DOHH2 (cell line): ENCODE data around the gene SLCO3A1.

ENCODE experiments used
- H3F3A ChIP-seq: fragments of 200-600 bp; sonication (generic), shearing (Covaris generic); 2 replicates; pipeline ENCODE4 v1.6.0; 2016; ENCODE audit warnings: antibody characterized with exemption, mild to moderate bottlenecking; ENCODE audit not compliant: control insufficient read depth, insufficient read depth
- H3K27ac ChIP-seq: fragments of 200-600 bp; sonication (generic); 2 replicates; pipeline ENCODE4 v1.5.1; 2014; ENCODE audit warnings: low read depth, mild to moderate bottlenecking, low read length, moderate library complexity
- H3K27me3 ChIP-seq: fragments of 200-600 bp; sonication (generic); 2 replicates; pipeline ENCODE4 v1.6.1; 2014; ENCODE audit warnings: mild to moderate bottlenecking, low read length, mixed read lengths; ENCODE audit not compliant: control insufficient read depth
- H3K36me3 ChIP-seq: fragments of 200-600 bp; sonication (generic); 2 replicates; pipeline ENCODE4 v1.6.1; 2014; ENCODE audit warnings: mild to moderate bottlenecking, low read length, moderate library complexity, mixed read lengths; ENCODE audit not compliant: control insufficient read depth
- H3K4me1 ChIP-seq: fragments of 200-600 bp; sonication (generic); 2 replicates; pipeline ENCODE4 v1.6.1; 2014; ENCODE audit warnings: mild to moderate bottlenecking, low read length, mixed read lengths; ENCODE audit not compliant: control insufficient read depth
- H3K4me2 ChIP-seq: fragments of 200-600 bp; sonication (generic); 2 replicates; pipeline ENCODE4 v1.6.0; 2014; ENCODE audit warnings: mild to moderate bottlenecking, low read length, moderate library complexity
- H3K4me3 ChIP-seq: fragments of 200-600 bp; sonication (generic); 2 replicates; pipeline ENCODE4 v1.5.1; 2014; ENCODE audit warnings: mild to moderate bottlenecking, low read length, mixed read lengths
- H3K79me2 ChIP-seq: fragments of 200-600 bp; sonication (generic); 2 replicates; pipeline ENCODE4 v1.6.1; 2014; ENCODE audit warnings: mild to moderate bottlenecking, low read length, mixed read lengths; ENCODE audit not compliant: control insufficient read depth
- H3K9me2 ChIP-seq: fragments of 200-600 bp; sonication (generic); replicated peaks from 2 replicates; pipeline ENCODE4 v1.6.1; 2014; ENCODE audit warnings: mild to moderate bottlenecking, low read length, mixed read lengths; ENCODE audit not compliant: control insufficient read depth
- H3K9me3 ChIP-seq: fragments of 200-600 bp; sonication (generic); 2 replicates; pipeline ENCODE4 v1.6.1; 2014; ENCODE audit warnings: antibody characterized with exemption, low read length, mixed read lengths; ENCODE audit not compliant: control insufficient read depth, insufficient read depth
- H4K20me1 ChIP-seq: fragments of 200-600 bp; sonication (generic); 2 replicates; pipeline ENCODE4 v1.6.0; 2014; ENCODE audit warnings: low read depth, mild to moderate bottlenecking, antibody characterized with exemption, low read length, moderate library complexity; ENCODE audit not compliant: control insufficient read depth, insufficient read depth
- EZH2phosphoT487 ChIP-seq: fragments of 200-600 bp; sonication (generic); IDR thresholded peaks from 2 replicates; pipeline ENCODE4 v1.6.1; 2017; ENCODE audit warnings: borderline replicate concordance, mild to moderate bottlenecking, antibody characterized with exemption, low read length, moderate library complexity, mixed read lengths
- TF ChIP-seq, protein P1 (sequence below): fragments of 200-600 bp; sonication (generic); IDR thresholded peaks from one replicate; pipeline ENCODE4 v1.5.1; 2014; ENCODE audit warnings: antibody characterized with exemption, mild to moderate bottlenecking, low read depth, low read length; ENCODE audit not compliant: poor library complexity, severe bottlenecking

Gene SLCO3A1

DNA sequence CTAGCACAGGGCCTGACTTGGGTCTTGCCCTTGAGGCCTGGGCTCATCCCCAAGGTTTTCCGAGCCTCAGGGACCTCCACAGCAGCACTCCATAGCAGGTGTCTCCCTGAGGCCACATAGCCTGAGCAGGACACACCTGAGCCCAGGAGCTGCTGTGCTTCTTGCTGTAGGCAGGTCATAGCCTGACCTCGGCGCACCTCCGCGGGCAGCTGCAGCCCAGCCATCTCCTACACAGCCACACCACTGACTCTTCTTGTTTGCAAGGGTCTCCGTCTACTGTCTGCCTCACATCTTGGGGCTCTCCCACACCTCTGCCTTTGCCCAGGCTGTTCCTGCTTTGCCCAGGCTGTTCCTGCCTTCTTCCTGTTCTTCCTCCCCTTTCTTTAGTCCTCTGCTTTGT is 224.8 kb downstream of the SLCO3A1 start:
- H3K4me2 ChIP-seq, result no peak overlapping the region
- peaks cover 14% of the 10 kb centered on the region for H3K4me1 ChIP-seq
- H3K4me3 ChIP-seq, result no peak overlapping the region
- no peaks in the 10 kb centered on the region for H3K27me3 ChIP-seq
- no peaks in the 10 kb centered on the region for H3K79me2 ChIP-seq
- H3K9me3 ChIP-seq, result no peaks in the 10 kb centered on the region
- no peak overlapping the region for H3K27ac ChIP-seq
- no peak for TF ChIP-seq EZH2phosphoT487
- TF ChIP-seq, protein P1, sequence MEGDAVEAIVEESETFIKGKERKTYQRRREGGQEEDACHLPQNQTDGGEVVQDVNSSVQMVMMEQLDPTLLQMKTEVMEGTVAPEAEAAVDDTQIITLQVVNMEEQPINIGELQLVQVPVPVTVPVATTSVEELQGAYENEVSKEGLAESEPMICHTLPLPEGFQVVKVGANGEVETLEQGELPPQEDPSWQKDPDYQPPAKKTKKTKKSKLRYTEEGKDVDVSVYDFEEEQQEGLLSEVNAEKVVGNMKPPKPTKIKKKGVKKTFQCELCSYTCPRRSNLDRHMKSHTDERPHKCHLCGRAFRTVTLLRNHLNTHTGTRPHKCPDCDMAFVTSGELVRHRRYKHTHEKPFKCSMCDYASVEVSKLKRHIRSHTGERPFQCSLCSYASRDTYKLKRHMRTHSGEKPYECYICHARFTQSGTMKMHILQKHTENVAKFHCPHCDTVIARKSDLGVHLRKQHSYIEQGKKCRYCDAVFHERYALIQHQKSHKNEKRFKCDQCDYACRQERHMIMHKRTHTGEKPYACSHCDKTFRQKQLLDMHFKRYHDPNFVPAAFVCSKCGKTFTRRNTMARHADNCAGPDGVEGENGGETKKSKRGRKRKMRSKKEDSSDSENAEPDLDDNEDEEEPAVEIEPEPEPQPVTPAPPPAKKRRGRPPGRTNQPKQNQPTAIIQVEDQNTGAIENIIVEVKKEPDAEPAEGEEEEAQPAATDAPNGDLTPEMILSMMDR, result no peak
- peaks cover 19% of the 10 kb centered on the region; the same call in 1 of the 2 replicates for H4K20me1 ChIP-seq
- no peaks in the 10 kb centered on the region for H3K36me3 ChIP-seq
- H3F3A ChIP-seq, result no peaks in the 10 kb centered on the region
- no peaks in the 10 kb centered on the region for H3K9me2 ChIP-seq

DNA sequence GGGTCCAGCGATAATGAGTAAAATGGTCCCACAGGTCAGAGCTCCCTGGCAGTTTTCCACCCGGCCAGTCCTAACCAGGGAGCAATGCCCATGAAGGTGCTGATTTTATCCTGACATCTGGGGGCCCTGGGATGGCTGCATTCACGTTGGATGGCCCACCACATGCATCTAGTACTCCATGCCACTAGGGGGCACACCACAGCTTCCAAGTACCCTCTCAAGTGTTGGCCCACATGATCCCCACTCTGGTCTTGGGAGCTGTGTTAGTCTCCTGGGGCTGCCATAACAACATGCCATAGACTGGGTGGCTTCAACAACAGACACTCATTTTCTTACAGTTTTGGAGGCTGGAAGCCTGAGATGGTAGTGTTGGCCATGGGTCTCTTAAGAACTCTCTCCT is 225.5 kb downstream of the SLCO3A1 start:
- no peak overlapping the region for H3K4me3 ChIP-seq
- no peaks in the 10 kb centered on the region for H3K79me2 ChIP-seq
- no peaks in the 10 kb centered on the region for H3K36me3 ChIP-seq
- H3K27ac ChIP-seq, result no peak overlapping the region
- no peaks in the 10 kb centered on the region for H3K27me3 ChIP-seq
- H3K4me1 ChIP-seq, result peaks cover 14% of the 10 kb centered on the region
- H4K20me1 ChIP-seq, result peaks cover 19% of the 10 kb centered on the region; the same call in 1 of the 2 replicates
- TF ChIP-seq, protein P1, result peak; percentile 69
- TF ChIP-seq EZH2phosphoT487, result no peak
- no peaks in the 10 kb centered on the region for H3K9me2 ChIP-seq
- no peaks in the 10 kb centered on the region for H3F3A ChIP-seq
- H3K4me2 ChIP-seq, result no peak overlapping the region
- H3K9me3 ChIP-seq, result no peaks in the 10 kb centered on the region

DNA sequence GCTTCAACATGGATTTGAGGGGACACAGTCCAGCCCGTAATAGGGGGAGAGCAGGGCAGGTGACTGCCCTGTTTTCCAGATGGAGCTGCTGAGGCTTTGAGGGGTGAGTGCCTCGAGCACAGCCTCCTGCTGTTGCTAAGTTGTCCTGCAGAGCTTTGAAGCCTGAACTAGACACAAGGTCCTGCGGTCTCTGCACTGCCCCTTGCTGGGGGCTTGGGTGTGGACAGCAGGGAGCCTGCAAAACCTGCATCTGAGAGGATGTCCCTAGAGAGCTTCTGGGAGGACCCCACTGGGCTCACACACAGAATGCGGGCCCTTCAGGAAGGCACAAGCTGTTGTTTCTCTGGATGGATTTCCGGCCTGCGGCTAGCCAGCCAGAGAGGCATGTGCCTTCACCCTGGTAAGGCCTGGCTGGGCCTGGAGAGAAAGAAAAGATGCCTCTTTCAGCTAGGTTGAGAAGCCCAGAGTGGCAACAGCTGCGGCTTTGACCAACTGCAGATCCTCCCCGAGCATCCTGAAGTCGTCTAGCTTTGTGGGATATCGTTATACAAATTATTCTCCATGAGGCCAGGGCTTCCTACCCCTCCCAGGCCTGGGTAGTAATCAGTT is 226.2 kb downstream of the SLCO3A1 start:
- Histone ChIP-seq H4K20me1 (peaks cover 19% of the 10 kb centered on the region; the same call in 1 of the 2 replicates), H3K36me3 (no peaks in the 10 kb centered on the region), H3K9me3 (no peaks in the 10 kb centered on the region), H3K27ac (no peak overlapping the region), H3K27me3 (no peaks in the 10 kb centered on the region), H3K4me1 (peaks cover 14% of the 10 kb centered on the region), H3K9me2 (no peaks in the 10 kb centered on the region), H3K4me2 (no peak overlapping the region), H3K79me2 (no peaks in the 10 kb centered on the region), H3K4me3 (no peak overlapping the region), H3F3A (no peaks in the 10 kb centered on the region)
- no peak for TF ChIP-seq EZH2phosphoT487

DNA sequence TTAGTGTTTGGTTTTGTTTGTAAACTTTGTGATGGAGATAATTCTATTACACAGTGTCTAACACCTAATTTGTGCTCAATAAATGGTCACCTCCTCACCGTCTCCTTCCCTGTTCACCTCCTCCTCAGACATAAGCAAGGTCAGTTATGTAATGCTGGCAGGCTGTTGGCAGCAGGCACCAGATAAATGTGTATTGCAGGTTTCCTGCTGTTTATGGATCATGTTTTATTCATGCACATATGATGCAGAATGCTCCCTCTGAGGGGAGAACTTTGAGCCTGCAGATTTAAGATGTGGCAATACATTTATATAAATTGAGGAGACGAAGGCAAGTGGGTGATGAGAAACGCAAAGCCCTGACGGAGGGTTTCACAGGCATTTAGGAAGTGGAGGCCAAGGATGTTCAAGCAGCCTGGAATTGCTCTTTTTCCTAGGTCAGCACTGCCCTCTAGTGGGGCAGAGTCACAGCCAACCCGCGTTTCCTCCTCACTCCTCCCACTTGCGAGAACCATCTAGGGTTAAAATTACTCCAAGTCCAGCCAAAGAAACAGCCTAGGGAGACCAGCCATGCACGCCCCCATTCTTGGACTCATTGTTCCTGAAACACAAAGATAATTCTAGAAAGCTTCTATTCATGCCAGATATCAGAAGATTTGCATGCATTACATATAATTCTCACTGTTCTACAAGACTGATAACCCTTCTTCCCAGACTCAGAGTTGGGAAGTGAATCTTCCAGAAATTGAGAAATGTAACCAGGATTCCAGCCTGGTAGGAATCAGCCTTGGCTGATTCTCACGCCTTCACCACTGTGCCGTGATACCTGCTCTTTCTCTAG is 228.7 kb downstream of the SLCO3A1 start:
- TF ChIP-seq EZH2phosphoT487, result no peak
- TF ChIP-seq, protein P1, result peak; percentile 87
- Histone ChIP-seq H3K27ac (no peak overlapping the region), H3K9me3 (no peaks in the 10 kb centered on the region), H3F3A (no peaks in the 10 kb centered on the region), H3K27me3 (no peaks in the 10 kb centered on the region), H3K79me2 (no peaks in the 10 kb centered on the region), H4K20me1 (peaks cover 9% of the 10 kb centered on the region; the same call in 1 of the 2 replicates), H3K9me2 (no peaks in the 10 kb centered on the region), H3K36me3 (no peaks in the 10 kb centered on the region), H3K4me1 (no peaks in the 10 kb centered on the region), H3K4me2 (no peak overlapping the region), H3K4me3 (no peak overlapping the region)
